GOT3 (cell line): Measurements from ENCODE around the gene MTM1.

Experiments used
- DNase-seq: peaks from one replicate; lab custom pipeline; 2025; ENCODE audit warnings: mixed read lengths; lab: John Stamatoyannopoulos, UW

Gene MTM1

DNA sequence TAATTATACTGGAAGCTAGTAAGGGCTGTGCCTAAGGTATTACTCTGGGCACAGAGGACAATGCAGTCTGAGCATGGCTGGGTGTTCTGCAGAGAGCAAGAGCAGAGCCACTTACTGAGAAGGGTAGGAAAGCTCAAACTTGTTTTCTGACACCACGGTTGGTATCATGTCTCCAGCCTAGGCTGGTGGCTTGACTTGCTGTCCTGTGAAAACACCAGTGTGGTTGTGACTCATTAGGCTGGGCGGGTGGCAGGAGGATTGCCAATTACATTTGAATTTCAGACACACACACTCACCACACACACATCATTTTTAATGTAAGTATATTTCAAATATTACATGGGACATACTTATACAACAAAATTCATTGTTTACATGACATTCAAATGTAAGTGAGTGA, 19.7 kb upstream of the MTM1 start:
- DNase-seq: no peak

DNA sequence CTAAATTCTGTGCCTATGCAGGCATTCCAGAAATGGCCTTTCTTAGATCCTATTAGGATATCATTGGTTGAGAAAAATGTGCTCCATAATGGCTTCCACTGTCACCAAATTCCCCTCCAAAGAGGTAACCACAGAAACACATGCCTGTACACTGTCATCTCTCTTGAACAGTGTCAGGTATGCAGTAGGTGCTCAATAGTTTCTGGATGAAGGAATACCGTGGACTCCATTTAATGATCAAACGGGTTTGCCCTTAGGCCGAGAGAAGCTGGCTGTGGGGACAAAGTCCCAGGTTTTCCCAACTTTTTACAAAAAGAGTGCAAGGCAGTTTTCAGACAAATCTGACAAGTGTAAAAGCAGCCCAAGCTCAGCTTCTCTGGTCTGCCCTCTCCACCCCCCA, 16.5 kb upstream of the MTM1 start:
- no peak for DNase-seq

GRCh38 chrX:150558424-150558823, 10.0 kb upstream of the MTM1 start:
- DNase-seq: no peak

GRCh38 chrX:150564838-150565237, 3.6 kb upstream of the MTM1 start:
- DNase-seq: no peak

DNA sequence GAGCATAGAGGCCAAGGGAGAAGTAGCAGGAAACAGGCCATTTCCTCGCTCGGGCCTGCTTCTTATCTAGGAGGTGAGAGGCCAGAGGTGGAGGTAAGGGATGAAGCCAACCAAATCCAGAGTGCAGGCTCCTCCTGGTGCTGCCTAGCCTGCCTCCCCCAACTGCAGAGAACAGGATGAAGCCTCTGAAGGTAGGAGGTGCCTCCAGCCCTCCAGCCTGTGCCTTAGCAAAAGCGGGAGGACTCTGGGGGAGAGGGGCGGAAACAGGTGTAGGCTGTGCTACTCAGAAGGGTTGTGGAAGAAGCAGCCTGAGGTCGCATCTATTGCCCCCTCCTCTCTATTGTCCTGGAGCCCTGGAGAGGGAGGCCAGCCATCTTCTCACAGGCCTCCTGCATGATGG, 2.9 kb upstream of the MTM1 start:
- no peak for DNase-seq

DNA sequence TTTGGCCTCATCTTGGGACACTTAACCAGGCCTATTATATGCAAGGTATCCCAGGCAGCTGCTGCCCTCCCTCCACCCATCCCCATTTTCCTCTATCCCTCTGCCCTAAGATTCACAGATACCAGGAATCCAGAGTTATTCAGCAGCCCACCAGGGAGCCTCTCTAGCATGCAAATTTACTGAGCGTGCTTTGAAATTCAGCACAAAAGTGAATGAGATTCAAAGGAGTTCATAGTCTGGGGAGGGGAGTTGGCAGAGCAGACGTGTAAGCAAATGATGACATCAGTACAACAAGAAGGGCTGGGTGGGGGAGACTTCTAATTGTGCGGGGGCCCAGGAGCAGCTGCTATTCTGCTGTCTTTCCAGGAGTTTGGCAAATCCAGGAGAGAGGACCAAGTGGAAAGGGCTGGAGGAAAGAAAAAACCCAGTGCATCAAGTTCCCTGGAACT, 1.7 kb upstream of the MTM1 start:
- DNase-seq: no peak

DNA sequence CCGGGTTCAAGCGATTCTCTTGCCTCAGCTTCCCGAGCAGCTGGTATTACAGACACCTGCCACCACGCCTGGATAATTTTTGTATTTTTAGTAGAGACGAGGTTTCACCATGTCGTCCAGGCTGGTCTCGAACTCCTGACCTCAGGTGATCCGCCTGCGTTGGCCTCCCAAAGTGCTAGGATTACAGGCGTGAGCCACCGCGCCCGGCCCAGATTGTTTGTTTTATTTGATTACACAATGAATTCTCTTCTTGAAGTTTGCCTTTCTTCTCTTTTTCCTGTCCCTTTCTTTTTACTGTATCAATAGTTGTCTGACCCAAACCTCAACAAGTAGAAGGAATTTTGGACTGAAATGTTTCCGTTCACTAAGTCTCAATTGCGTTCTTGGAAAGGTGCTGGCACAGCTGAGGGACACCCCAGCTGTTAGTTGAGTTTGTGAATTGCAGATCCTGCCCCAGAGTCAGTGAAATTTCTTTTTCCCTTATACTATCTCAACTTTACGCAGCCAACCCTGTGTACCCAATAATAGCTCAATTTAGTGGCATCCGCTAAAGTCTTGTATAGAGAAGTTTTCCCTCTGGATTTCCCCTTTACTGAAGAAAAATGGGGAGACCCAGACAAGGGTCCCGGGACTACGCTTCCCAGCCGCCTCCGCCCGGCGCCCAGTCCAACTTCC, 639 bp upstream of the MTM1 start:
- no peak for DNase-seq

DNA sequence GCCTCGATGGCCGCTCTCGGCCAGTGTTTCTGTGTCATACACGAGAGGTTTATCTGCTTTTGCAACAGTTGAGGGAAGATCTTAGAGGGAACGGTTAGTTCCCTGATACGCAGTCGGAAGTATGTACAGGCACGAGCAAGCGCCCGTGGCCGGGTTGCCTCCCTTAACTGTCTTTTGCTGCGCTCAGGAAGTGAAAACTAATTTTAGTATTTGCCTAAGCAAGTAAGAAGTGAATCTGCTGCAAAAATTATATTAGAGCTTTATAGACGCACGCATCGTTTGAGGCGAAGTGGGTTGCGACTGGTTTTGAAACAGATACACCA, 695 bp downstream of the MTM1 start:
- DNase-seq: no peak

GRCh38 chrX:150570512-150570911, 2.1 kb downstream of the MTM1 start:
- DNase-seq: no peak

GRCh38 chrX:150572206-150572605, 3.8 kb downstream of the MTM1 start:
- no peak for DNase-seq

GRCh38 chrX:150573106-150573505, 4.7 kb downstream of the MTM1 start:
- no peak for DNase-seq

DNA sequence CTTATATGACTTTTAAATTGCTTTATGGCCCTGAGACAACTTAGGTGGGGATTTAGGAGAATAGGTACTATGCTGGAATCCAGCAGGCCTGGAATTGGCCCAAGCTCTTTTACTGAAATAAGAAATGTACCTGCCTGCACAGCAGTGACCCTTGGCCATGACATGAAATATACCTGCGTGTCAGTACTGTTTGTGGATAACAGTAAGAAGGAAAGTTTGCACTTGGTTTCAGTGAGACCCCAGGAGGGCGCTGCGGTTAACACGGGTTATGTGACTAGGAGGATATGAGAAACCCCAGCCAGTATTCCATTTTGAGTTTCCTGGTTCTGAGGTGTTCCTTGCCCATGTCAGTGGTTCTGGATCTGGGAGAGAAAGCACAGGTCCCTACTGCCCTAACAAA, 5.3 kb downstream of the MTM1 start:
- no peak for DNase-seq

DNA sequence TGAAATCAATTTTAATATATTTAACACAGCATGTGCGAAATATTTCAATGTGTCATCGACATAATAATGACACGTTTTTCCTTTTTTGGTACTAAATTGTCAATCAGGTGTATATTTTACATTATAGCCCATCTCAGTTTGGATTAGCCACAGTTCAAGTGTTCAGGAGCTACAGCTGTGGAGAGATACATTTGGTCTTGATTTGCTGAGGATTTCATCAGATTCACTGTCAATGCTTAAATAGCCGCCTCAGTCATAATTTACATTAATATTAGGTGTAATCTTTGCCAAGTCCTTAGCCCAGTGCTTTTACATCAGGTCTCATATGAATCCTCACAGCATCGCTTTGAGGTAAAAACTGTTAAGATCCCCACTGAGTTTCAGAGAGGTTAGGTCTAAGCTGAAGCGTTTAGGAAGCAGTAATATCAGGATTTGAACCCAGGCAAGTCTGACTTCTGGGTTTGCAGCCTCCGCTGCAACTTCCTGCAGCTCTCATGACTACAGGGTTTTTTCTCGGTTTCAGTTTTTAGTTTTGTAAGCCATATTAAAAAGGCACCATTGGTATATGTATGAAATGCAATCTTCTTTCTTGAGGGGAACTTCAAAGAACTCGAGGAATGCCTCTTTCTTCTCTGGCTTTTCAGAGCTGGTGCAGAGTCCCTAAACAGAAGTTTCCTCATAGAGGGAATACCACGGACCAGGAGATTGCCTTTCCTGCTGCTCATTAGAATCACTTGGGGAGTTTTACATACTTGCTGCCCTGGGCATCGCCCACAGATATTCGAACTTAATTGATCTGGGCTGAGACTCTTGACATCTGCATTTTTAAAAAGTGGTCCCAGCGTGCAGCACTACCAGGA, 6.4 kb downstream of the MTM1 start:
- DNase-seq: no peak

DNA sequence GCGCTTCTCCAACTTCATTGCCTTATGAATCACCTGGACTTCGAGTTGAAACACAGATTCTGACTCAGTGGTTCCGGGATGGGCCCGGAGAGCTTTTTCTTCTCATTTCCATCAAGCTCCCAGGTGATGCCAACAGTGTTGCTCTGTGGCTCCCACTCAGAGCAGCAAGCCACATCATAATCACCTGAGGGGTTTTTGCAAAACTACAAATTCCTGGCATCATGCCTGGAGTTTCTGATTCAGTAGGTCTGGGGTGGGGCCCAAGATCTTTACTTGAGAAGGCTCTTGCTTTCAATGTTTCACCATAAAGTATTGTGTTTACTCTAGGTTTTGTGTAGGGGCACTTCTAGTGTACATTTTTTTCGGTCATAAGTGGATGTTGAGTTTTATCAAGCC, 7.0 kb downstream of the MTM1 start:
- DNase-seq: no peak

GRCh38 chrX:150577174-150577573, 8.8 kb downstream of the MTM1 start:
- DNase-seq: no peak

GRCh38 chrX:150581093-150581775, 12.8 kb downstream of the MTM1 start:
- DNase-seq: no peak

DNA sequence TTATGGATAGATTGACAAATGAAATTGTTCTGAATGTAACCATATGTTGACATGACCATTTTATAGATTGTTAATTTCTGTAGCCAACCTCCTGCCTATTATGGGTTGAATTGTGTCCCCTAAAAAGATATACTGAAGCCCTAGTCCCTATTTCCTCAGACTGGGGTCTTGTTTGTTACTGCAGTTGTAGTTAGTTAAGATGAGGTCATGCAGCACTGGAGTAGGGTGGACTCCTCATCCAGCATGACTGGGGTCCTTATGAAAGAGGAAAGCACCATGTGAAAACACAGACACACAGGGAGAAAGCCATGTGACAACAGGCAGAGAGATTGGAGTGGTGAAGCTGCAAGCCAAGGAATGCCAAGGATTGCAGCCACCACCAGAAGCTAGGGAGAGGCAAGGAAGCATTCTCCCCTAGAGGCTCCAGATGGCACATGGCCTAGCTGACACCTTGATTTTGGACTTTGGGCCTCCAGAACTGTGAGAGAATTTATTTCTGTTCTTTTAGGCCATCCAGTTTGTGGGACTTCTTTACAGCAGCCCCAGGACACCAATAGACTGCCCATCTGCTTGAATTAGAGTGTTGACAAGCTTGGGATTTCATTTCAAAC, 14.0 kb downstream of the MTM1 start:
- no peak for DNase-seq

GRCh38 chrX:150587585-150588503, 19.4 kb downstream of the MTM1 start:
- no peak for DNase-seq

DNA sequence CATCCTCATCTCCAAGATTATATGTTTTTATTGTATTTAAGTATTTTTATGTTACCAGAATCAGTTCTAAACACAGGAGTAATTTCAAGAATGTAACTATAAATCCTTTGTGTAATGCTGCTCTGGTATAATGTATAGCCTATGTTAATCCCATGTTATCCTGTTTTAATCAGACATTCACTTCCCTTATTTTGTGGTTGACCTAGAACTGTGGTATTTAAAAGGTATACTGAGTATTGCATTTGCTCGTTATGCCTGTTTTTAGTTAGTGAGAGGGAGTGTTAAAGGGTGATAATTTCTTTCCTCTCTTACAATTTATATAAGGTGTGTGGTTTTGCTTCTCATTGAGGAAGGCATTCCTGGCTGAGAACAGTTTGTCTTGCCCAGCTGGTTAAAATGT, 26.2 kb downstream of the MTM1 start:
- DNase-seq: no peak

- DNase-seq: no peak
These were observed 30.8 kb downstream of the MTM1 start for GRCh38 chrX:150599226-150599625.

DNA sequence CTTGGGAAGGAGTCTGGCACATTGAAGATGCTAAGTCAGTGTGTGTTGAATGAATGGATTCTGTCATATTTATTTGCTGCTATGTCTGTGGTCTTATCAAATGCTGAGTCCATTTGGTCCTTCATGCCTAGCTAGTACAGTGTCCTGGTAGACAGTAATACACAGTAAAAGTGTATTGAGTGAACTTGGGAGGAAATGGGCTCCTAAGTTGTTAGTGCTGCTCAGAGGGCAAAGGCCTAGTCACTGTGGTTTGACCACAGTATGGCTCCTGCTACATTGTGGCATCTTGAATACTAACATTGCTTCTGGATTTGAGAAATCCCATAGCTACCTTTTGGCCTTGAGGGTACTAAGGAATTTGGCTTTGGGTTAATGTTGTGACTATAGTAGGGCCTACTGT, 33.9 kb downstream of the MTM1 start:
- DNase-seq: no peak

- no peak for DNase-seq
These were observed 34.3 kb downstream of the MTM1 start for GRCh38 chrX:150602743-150603142.
